Prostate gland (tissue), 2 donors: Measurements from ENCODE around the gene CLDN10. TPM values are rescaled to one million over a fixed set of nuclear protein-coding genes. Genes with fewer than 3 reads are reported as not detected.

Source experiments
- DNase-seq: peaks from one replicate; pipeline ENCODE4 v3.0.0-alpha.2; 2019; ENCODE audit warnings: low spot score
- H3K27ac ChIP-seq, 2 donors: fragments of 200-600 bp; sonication (generic); 2 replicates each; pipeline ENCODE4 v1.5.1; 2017 to 2019
- H3K27me3 ChIP-seq: fragments of 200-600 bp; sonication (generic); replicated peaks from 2 replicates; pipeline ENCODE4 v1.5.1; 2019; ENCODE audit not compliant: insufficient read depth
- H3K36me3 ChIP-seq, 2 donors: fragments of 200-600 bp; sonication (generic); 1 replicate in 1 of 2; 2 replicates in 1 of 2; pipeline versions ENCODE4 v1.5.1 to v1.8.1; 2017 to 2019
- H3K4me1 ChIP-seq: fragments of 200-600 bp; sonication (generic); replicated peaks from 2 replicates; pipeline ENCODE4 v1.5.1; 2019
- H3K4me3 ChIP-seq, 2 donors: fragments of 200-600 bp; sonication (generic); 2 replicates each; pipeline ENCODE4 v1.5.1; 2017 to 2019
- H3K9me3 ChIP-seq: fragments of 200-600 bp; sonication (generic); 2 replicates; pipeline ENCODE4 v1.5.1; 2017
- POLR2A ChIP-seq: fragments of 450-650 bp; IDR thresholded peaks from one replicate; pipeline ENCODE4 v1.6.1; 2016; ENCODE audit warnings: antibody characterized with exemption, mild to moderate bottlenecking
- POLR2AphosphoS5 ChIP-seq: sonication (generic); formaldehyde crosslinking; IDR thresholded peaks from one replicate; pipeline ENCODE4 v1.6.1; 2017; ENCODE audit warnings: antibody characterized with exemption
- WGBS: methylation state at CpG from one replicate; pipeline ENCODE4 v1.1.5; 2018; 5-methylcytosine and 5-hydroxymethylcytosine counted together
- intact Hi-C: fragments of 100-400 bp; cut with DNase I; formaldehyde crosslinking; loops from one replicate; pipeline ENCODE4 v1.14.2; 2022
- total RNA-seq, 2 donors: library from RNA; depleted of rRNA; stranded (reverse); fragments of >200 nt; gene quantifications; one replicate each; pipeline ENCODE4 v1.1.0, GENCODE V29; 2016
- TF ChIP-seq, protein P1 (sequence below), 4 experiments: fragments of 200-600 bp in 2 of 4; fragments of 450-650 bp in 2 of 4; sonication (generic) in 2 of 4; IDR thresholded peaks; 1 replicate in 3 of 4; 2 replicates in 1 of 4; pipeline ENCODE4 v1.5.1; 2016 to 2019; ENCODE audit warnings: antibody characterized with exemption in 4 of 4, mild to moderate bottlenecking in 2 of 4, moderate library complexity in 2 of 4

The CLDN10 gene
- total RNA-seq, 2 donors from 2014 or later = 1.5 to 8.0 TPM

- H3K27ac ChIP-seq = peak overlapping the region; percentile 50 to 51
- H3K36me3 ChIP-seq = no peaks in the 10 kb centered on the region
- DNase-seq = no peak
- no peaks in the 10 kb centered on the region for H3K9me3 ChIP-seq
- intact Hi-C loops = no loop called here
- no peaks in the 10 kb centered on the region for H3K27me3 ChIP-seq
- WGBS = 54% methylated on average over 3 of the region's 3 CpGs
- peaks cover 7% of the 10 kb centered on the region for H3K4me1 ChIP-seq
- H3K4me3 ChIP-seq = no peak overlapping the region
- TF ChIP-seq POLR2AphosphoS5 = no peak
- no peak for TF ChIP-seq POLR2A
- TF ChIP-seq, protein P1, sequence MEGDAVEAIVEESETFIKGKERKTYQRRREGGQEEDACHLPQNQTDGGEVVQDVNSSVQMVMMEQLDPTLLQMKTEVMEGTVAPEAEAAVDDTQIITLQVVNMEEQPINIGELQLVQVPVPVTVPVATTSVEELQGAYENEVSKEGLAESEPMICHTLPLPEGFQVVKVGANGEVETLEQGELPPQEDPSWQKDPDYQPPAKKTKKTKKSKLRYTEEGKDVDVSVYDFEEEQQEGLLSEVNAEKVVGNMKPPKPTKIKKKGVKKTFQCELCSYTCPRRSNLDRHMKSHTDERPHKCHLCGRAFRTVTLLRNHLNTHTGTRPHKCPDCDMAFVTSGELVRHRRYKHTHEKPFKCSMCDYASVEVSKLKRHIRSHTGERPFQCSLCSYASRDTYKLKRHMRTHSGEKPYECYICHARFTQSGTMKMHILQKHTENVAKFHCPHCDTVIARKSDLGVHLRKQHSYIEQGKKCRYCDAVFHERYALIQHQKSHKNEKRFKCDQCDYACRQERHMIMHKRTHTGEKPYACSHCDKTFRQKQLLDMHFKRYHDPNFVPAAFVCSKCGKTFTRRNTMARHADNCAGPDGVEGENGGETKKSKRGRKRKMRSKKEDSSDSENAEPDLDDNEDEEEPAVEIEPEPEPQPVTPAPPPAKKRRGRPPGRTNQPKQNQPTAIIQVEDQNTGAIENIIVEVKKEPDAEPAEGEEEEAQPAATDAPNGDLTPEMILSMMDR (IDR thresholded peaks at IDR 0.05) = no peak
Observed at GRCh38 chr13:95604556-95604915, 52.0 kb downstream of the CLDN10 start.

- H3K9me3 ChIP-seq = no peaks in the 10 kb centered on the region
- H3K36me3 ChIP-seq = no peaks in the 10 kb centered on the region
- no peaks in the 10 kb centered on the region for H3K27me3 ChIP-seq
- DNase-seq = no peak
- H3K4me1 ChIP-seq = peaks cover 7% of the 10 kb centered on the region
- intact Hi-C loops = no loop called here
- H3K4me3 ChIP-seq = no peak overlapping the region
- no peak for TF ChIP-seq POLR2AphosphoS5
- TF ChIP-seq POLR2A = no peak
- TF ChIP-seq, protein P1 (IDR thresholded peaks at IDR 0.05) = no peak
- WGBS = 74% methylated on average over 3 of the region's 3 CpGs
- no peak overlapping the region for H3K27ac ChIP-seq
Observed at GRCh38 chr13:95605448-95606125, 53.1 kb downstream of the CLDN10 start.

GRCh38 chr13:95607366-95607765 is 54.8 kb downstream of the CLDN10 start:
- intact Hi-C loops = no loop called here
- Histone ChIP-seq H3K4me3 (no peak overlapping the region), H3K27me3 (no peaks in the 10 kb centered on the region), H3K27ac (no peak overlapping the region), H3K4me1 (peaks cover 7% of the 10 kb centered on the region), H3K9me3 (no peaks in the 10 kb centered on the region), H3K36me3 (no peaks in the 10 kb centered on the region)
- no peak for TF ChIP-seq POLR2A
- no peak for TF ChIP-seq POLR2AphosphoS5
- TF ChIP-seq, protein P1 (IDR thresholded peaks at IDR 0.05) = no peak
- WGBS = 7% methylated on average over 1 of the region's 1 CpG
- DNase-seq = no peak

DNA sequence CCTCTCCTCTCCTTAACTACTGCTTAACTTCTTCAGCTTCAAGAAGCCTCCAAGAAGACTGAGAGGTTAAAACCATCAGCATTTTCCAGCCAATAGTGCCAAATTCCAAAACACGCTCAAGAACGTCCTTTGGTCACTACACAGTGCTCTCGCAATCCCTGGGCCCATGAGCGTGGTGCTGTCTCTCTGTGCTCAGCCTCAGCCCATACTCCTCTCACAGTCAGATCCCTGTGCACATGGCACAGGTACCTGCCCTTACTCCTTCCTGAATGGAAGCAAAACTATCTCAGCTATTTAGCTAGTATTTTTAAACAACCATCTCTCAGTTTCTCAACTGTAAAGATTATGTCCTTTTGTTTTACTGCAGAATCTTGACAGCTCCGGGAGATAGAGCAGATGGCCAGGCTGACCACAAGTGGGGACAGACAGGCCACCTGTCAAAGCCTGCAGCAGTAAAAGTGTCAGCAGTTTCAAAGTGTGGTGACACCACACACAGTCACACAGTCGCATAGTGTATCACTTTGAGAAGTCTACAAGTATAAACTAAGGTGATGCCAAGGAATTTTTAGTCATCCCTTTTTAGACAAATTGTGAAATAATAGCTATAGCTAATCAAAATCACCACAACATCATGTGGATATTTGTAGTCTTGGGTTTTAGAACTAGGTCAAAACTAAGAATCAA is 56.3 kb downstream of the CLDN10 start:
- intact Hi-C loops = no loop called here
- TF ChIP-seq, protein P1 (IDR thresholded peaks at IDR 0.05) = no peak
- TF ChIP-seq POLR2A (no peak), POLR2AphosphoS5 (no peak)
- H3K27ac ChIP-seq = no peak overlapping the region
- H3K4me3 ChIP-seq = no peak overlapping the region
- no peaks in the 10 kb centered on the region for H3K9me3 ChIP-seq
- peaks cover 5% of the 10 kb centered on the region for H3K4me1 ChIP-seq
- H3K27me3 ChIP-seq = no peaks in the 10 kb centered on the region
- H3K36me3 ChIP-seq = no peaks in the 10 kb centered on the region
- 82% methylated on average over 6 of the region's 6 CpGs for WGBS
- no peak for DNase-seq
